OCI-LY3 (cell line): ENCODE results near the gene TRPV4.

Experiments used
- EZH2phosphoT487 ChIP-seq: fragments of 200-600 bp; shearing (Covaris generic); IDR thresholded peaks from 2 replicates; pipeline ENCODE4 v1.6.1; 2018; ENCODE audit warnings: antibody characterized with exemption, mixed run types, low read depth
- TF ChIP-seq, protein P1 (sequence below): fragments of 200-600, 300-600 bp; sonication (generic); IDR thresholded peaks from 2 replicates; pipeline ENCODE4 v1.5.1; 2014; ENCODE audit warnings: antibody characterized with exemption, low read length, low read depth

DNA sequence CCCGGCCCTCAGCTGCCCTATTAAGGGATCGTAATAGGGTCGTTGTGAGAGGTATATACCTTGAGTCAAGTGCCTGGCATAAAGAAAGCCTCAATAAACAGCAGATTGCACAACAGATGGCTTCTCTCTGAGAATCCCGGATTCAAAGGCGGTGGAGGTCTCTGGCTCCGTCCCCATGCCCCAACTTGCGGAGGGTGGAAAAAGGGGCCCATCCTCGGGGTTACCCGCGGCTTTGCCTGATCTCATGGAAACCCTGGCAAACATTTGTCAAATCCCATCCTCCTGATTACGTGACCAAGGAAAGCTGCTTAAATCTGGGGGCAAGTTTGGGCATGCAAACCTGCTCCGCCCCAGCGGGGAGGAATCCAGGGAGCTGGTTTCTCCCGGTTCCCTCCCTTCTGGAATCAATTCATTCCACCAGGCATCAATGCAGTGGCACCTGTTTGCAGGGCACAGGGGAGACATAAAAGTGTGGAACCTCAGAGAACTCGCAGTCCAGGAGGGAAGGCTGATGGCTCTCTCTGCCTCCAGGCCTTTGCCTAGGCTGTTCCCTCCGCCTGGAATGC is 12.3 kb downstream of the TRPV4 start:
- TF ChIP-seq, protein P1, sequence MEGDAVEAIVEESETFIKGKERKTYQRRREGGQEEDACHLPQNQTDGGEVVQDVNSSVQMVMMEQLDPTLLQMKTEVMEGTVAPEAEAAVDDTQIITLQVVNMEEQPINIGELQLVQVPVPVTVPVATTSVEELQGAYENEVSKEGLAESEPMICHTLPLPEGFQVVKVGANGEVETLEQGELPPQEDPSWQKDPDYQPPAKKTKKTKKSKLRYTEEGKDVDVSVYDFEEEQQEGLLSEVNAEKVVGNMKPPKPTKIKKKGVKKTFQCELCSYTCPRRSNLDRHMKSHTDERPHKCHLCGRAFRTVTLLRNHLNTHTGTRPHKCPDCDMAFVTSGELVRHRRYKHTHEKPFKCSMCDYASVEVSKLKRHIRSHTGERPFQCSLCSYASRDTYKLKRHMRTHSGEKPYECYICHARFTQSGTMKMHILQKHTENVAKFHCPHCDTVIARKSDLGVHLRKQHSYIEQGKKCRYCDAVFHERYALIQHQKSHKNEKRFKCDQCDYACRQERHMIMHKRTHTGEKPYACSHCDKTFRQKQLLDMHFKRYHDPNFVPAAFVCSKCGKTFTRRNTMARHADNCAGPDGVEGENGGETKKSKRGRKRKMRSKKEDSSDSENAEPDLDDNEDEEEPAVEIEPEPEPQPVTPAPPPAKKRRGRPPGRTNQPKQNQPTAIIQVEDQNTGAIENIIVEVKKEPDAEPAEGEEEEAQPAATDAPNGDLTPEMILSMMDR: no peak
- no peak for TF ChIP-seq EZH2phosphoT487
